Measurements from ENCODE around the gene IRF1.
A peak's percentile ranks its signal among the peaks of the same experiment; 100 is the strongest.

Gene IRF1

GRCh38 chr5:132460846-132461568, 29.6 kb downstream of the IRF1 start:
- no peak for DNase-seq (ENCODE audit: low read depth)

GRCh38 chr5:132459983-132460838, 30.4 kb downstream of the IRF1 start:
- no peak for DNase-seq (ENCODE audit: low read depth)

- no peak for DNase-seq (ENCODE audit: low read depth)
Observed at GRCh38 chr5:132459031-132459982, 31.3 kb downstream of the IRF1 start.

GRCh38 chr5:132458651-132459030, 31.9 kb downstream of the IRF1 start:
- DNase-seq (ENCODE audit: low read depth) = no peak

GRCh38 chr5:132458226-132458560, 32.4 kb downstream of the IRF1 start:
- no peak for DNase-seq (ENCODE audit: low read depth)

GRCh38 chr5:132457371-132458225, 33.0 kb downstream of the IRF1 start:
- DNase-seq (ENCODE audit: low read depth) = no peak

- no peak for DNase-seq (ENCODE audit: low read depth)
Observed at GRCh38 chr5:132456987-132457361, 33.6 kb downstream of the IRF1 start.

GRCh38 chr5:132456296-132456986, 34.1 kb downstream of the IRF1 start:
- peak; percentile 54 for DNase-seq (ENCODE audit: low read depth)

GRCh38 chr5:132455614-132456115, 34.9 kb downstream of the IRF1 start:
- DNase-seq (ENCODE audit: low read depth) = no peak

GRCh38 chr5:132454361-132454760, 36.2 kb downstream of the IRF1 start:
- DNase-seq (ENCODE audit: low read depth) = no peak

- DNase-seq (ENCODE audit: low read depth) = no peak
Observed at GRCh38 chr5:132451387-132451786, 39.2 kb downstream of the IRF1 start.

- DNase-seq (ENCODE audit: low read depth) = no peak
Observed at GRCh38 chr5:132449060-132449459, 41.5 kb downstream of the IRF1 start.

GRCh38 chr5:132447196-132447595, 43.4 kb downstream of the IRF1 start:
- no peak for DNase-seq (ENCODE audit: low read depth)

GRCh38 chr5:132446621-132447020, 44.0 kb downstream of the IRF1 start:
- DNase-seq (ENCODE audit: low read depth) = no peak

- DNase-seq (ENCODE audit: low read depth) = no peak
Observed at GRCh38 chr5:132445930-132446329, 44.6 kb downstream of the IRF1 start.

GRCh38 chr5:132445640-132445923, 45.0 kb downstream of the IRF1 start:
- no peak for DNase-seq (ENCODE audit: low read depth)

- no peak for DNase-seq (ENCODE audit: low read depth)
Observed at GRCh38 chr5:132444841-132445639, 45.5 kb downstream of the IRF1 start.

GRCh38 chr5:132444061-132444460, 46.5 kb downstream of the IRF1 start:
- no peak for DNase-seq (ENCODE audit: low read depth)

- no peak for DNase-seq (ENCODE audit: low read depth)
Observed at GRCh38 chr5:132439521-132440089, 51.0 kb downstream of the IRF1 start.

- DNase-seq (ENCODE audit: low read depth) = no peak
Observed at GRCh38 chr5:132438917-132439316, 51.7 kb downstream of the IRF1 start.
